ENCODE measurements around the gene LRATD1.

GRCh38 chr2:14656146-14656545 is 23.6 kb downstream of the LRATD1 start:
- TF ChIP-seq POLR2A (IDR thresholded peaks at IDR 0.05) = no peak
- TF ChIP-seq CTCF (IDR thresholded peaks at IDR 0.05) = no peak
- TF ChIP-seq POLR2AphosphoS5 (IDR thresholded peaks at IDR 0.05) = no peak

Data from breast epithelium (tissue), 3 donors.